ENCODE data around the gene CDCA5.

GRCh38 chr11:65083834-65084597 lies at the start of gene CDCA5, which contains the start of gene ZFPL1:
- TF ChIP-seq, protein P1, sequence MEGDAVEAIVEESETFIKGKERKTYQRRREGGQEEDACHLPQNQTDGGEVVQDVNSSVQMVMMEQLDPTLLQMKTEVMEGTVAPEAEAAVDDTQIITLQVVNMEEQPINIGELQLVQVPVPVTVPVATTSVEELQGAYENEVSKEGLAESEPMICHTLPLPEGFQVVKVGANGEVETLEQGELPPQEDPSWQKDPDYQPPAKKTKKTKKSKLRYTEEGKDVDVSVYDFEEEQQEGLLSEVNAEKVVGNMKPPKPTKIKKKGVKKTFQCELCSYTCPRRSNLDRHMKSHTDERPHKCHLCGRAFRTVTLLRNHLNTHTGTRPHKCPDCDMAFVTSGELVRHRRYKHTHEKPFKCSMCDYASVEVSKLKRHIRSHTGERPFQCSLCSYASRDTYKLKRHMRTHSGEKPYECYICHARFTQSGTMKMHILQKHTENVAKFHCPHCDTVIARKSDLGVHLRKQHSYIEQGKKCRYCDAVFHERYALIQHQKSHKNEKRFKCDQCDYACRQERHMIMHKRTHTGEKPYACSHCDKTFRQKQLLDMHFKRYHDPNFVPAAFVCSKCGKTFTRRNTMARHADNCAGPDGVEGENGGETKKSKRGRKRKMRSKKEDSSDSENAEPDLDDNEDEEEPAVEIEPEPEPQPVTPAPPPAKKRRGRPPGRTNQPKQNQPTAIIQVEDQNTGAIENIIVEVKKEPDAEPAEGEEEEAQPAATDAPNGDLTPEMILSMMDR (IDR thresholded peaks at IDR 0.05), result peak in 2 of 6 experiments; percentile 28 to 30
- peak; percentile 54 to 67 for TF ChIP-seq POLR2A (IDR thresholded peaks at IDR 0.05)

Measured in Peyer's patch (tissue), 4 donors.